H9 (cell line): Measurements from ENCODE around the gene MGAT4A. TPM values are rescaled to one million over a fixed set of nuclear protein-coding genes. Genes with fewer than 3 reads are reported as not detected.

Source experiments
- DNase-seq: peaks from one replicate; pipeline ENCODE4 v3.0.0-alpha.2; 2017
- H2AFZ ChIP-seq: one replicate; pipeline ENCODE4 v1.6.1; 2013; ENCODE audit warnings: mild to moderate bottlenecking, low read length, control low read depth, moderate library complexity
- H2AK5ac ChIP-seq: 2 replicates; pipeline ENCODE4 v1.6.1; 2013; ENCODE audit warnings: low read length, control low read depth, mixed read lengths; ENCODE audit not compliant: insufficient read length
- H2BK120ac ChIP-seq: one replicate; pipeline ENCODE4 v1.6.1; 2013; ENCODE audit warnings: low read depth, mild to moderate bottlenecking, low read length, control low read depth, inconsistent platforms; ENCODE audit not compliant: poor library complexity, severe bottlenecking
- H2BK12ac ChIP-seq: 2 replicates; pipeline ENCODE4 v1.6.1; 2013; ENCODE audit warnings: low read length, control low read depth, mixed read lengths, low read depth; ENCODE audit not compliant: insufficient read length
- H2BK15ac ChIP-seq: 2 replicates; pipeline ENCODE4 v1.6.1; 2013; ENCODE audit warnings: low read depth, low read length, control low read depth
- H2BK20ac ChIP-seq: one replicate; pipeline ENCODE4 v1.6.1; 2013; ENCODE audit warnings: low read depth, mild to moderate bottlenecking, low read length, control low read depth, inconsistent platforms; ENCODE audit not compliant: poor library complexity, severe bottlenecking
- H2BK5ac ChIP-seq: 2 replicates; pipeline ENCODE4 v1.6.1; 2013; ENCODE audit warnings: low read length, control low read depth, mixed read lengths; ENCODE audit not compliant: insufficient read length
- H3K14ac ChIP-seq: 2 replicates; pipeline ENCODE4 v1.6.1; 2013; ENCODE audit warnings: low read length, control low read depth; ENCODE audit not compliant: insufficient read depth
- H3K18ac ChIP-seq: 2 replicates; pipeline ENCODE4 v1.6.1; 2013; ENCODE audit warnings: low read depth, mild to moderate bottlenecking, mixed read lengths, low read length, control low read depth; ENCODE audit not compliant: insufficient read length
- H3K23ac ChIP-seq: 2 replicates; pipeline ENCODE4 v1.6.1; 2013; ENCODE audit warnings: low read length, control low read depth, mixed read lengths, low read depth; ENCODE audit not compliant: insufficient read length
- H3K23me2 ChIP-seq: 2 replicates; pipeline ENCODE4 v1.6.1; 2013; ENCODE audit warnings: low read depth, mild to moderate bottlenecking, mixed read lengths, low read length, control low read depth; ENCODE audit not compliant: insufficient read length, poor library complexity, severe bottlenecking
- H3K27ac ChIP-seq: 2 replicates; pipeline ENCODE4 v1.5.1; 2013; ENCODE audit warnings: low read length, control low read depth, mixed read lengths, low read depth; ENCODE audit not compliant: insufficient read length
- H3K27me3 ChIP-seq: 2 replicates; pipeline ENCODE4 v1.6.1; 2013; ENCODE audit warnings: low read length, control low read depth, inconsistent platforms; ENCODE audit not compliant: insufficient read depth
- H3K4ac ChIP-seq: 2 replicates; pipeline ENCODE4 v1.6.1; 2013; ENCODE audit warnings: low read depth, mild to moderate bottlenecking, control low read depth, inconsistent platforms, low read length, moderate library complexity
- H3K4me1 ChIP-seq: 2 replicates; pipeline ENCODE4 v1.6.1; 2013; ENCODE audit warnings: low read length, control low read depth, inconsistent platforms; ENCODE audit not compliant: insufficient read depth
- H3K4me2 ChIP-seq: 2 replicates; pipeline ENCODE4 v1.6.1; 2013; ENCODE audit warnings: low read length, control low read depth, mixed read lengths; ENCODE audit not compliant: insufficient read length, insufficient read depth
- H3K56ac ChIP-seq: 2 replicates; pipeline ENCODE4 v1.6.1; 2013; ENCODE audit warnings: low read depth, mild to moderate bottlenecking, mixed read lengths, low read length, control low read depth; ENCODE audit not compliant: insufficient read length
- H3K79me1 ChIP-seq: 2 replicates; pipeline ENCODE4 v1.6.1; 2013; ENCODE audit warnings: low read depth, mild to moderate bottlenecking, moderate library complexity, low read length, control low read depth, inconsistent platforms; ENCODE audit not compliant: insufficient read depth, poor library complexity, severe bottlenecking
- H3K79me2 ChIP-seq: 2 replicates; pipeline ENCODE4 v1.6.1; 2013; ENCODE audit warnings: low read length, control low read depth, inconsistent platforms; ENCODE audit not compliant: insufficient read depth
- H3K9ac ChIP-seq: 2 replicates; pipeline ENCODE4 v1.6.1; 2013; ENCODE audit warnings: low read length, control low read depth, mixed read lengths; ENCODE audit not compliant: insufficient read length; ENCODE audit errors: extremely low read depth
- H3K9me3 ChIP-seq: one replicate; pipeline ENCODE4 v1.6.1; 2013; ENCODE audit warnings: low read depth, low read length, inconsistent platforms; ENCODE audit not compliant: control insufficient read depth
- H3T11ph ChIP-seq: one replicate; pipeline ENCODE4 v1.6.1; 2013; ENCODE audit warnings: mild to moderate bottlenecking, low read length, control low read depth, inconsistent platforms
- H4K20me1 ChIP-seq: one replicate; pipeline ENCODE4 v1.6.1; 2013; ENCODE audit not compliant: control insufficient read depth, insufficient read length, insufficient read depth
- H4K5ac ChIP-seq: 2 replicates; pipeline ENCODE4 v1.6.1; 2013; ENCODE audit warnings: low read depth, mild to moderate bottlenecking, mixed read lengths, low read length, control low read depth; ENCODE audit not compliant: insufficient read length
- H4K8ac ChIP-seq: replicated peaks from 2 replicates; pipeline ENCODE4 v1.6.1; 2013; ENCODE audit warnings: low read length, control low read depth, mixed read lengths, low read depth; ENCODE audit not compliant: insufficient read length
- H4K91ac ChIP-seq: 2 replicates; pipeline ENCODE4 v1.6.1; 2013; ENCODE audit warnings: low read depth, mild to moderate bottlenecking, moderate library complexity, mixed read lengths, low read length, control low read depth; ENCODE audit not compliant: insufficient read length
- H3K27ac Mint-ChIP-seq, 3 experiments: 2 replicates in 2 of 3; 3 replicates in 1 of 3; pipeline ENCODE4 v1.8.0; 2020 to 2021; ENCODE audit warnings: mixed read lengths in 3 of 3, mild to moderate bottlenecking in 1 of 3, moderate library complexity in 1 of 3
- H3K27me3 Mint-ChIP-seq: 2 replicates; pipeline ENCODE4 v1.8.0; 2021; ENCODE audit warnings: low read depth, mild to moderate bottlenecking, moderate library complexity, mixed read lengths
- H3K36me3 Mint-ChIP-seq, 3 experiments: 2 replicates in 2 of 3; 3 replicates in 1 of 3; pipeline ENCODE4 v1.8.0; 2020 to 2021; ENCODE audit warnings: low read depth in 3 of 3, mixed read lengths in 3 of 3; ENCODE audit not compliant: insufficient read depth in 1 of 3
- H3K4me1 Mint-ChIP-seq, 2 experiments: 2 replicates each; pipeline ENCODE4 v1.8.0; 2020; ENCODE audit warnings: mixed read lengths in 2 of 2
- H3K4me3 Mint-ChIP-seq, 2 experiments: 2 replicates in 1 of 2; 3 replicates in 1 of 2; pipeline ENCODE4 v1.8.0; 2020 to 2021; ENCODE audit warnings: mild to moderate bottlenecking in 2 of 2, mixed read lengths in 2 of 2, moderate library complexity in 1 of 2
- H3K9me3 Mint-ChIP-seq, 2 experiments: 2 replicates in 1 of 2; 3 replicates in 1 of 2; pipeline ENCODE4 v1.8.0; 2020; ENCODE audit warnings: mild to moderate bottlenecking in 2 of 2, mixed read lengths in 2 of 2, moderate library complexity in 1 of 2
- WGBS: extraction: QIAGEN DNeasy Blood & Tissue Kit; methylation state at CpG from one replicate; pipeline ENCODE4 v1.1.7; 2013; ENCODE audit warnings: missing lambda C conversion rate, low lambda C conversion rate, mixed read lengths; ENCODE audit not compliant: insufficient read length; ENCODE audit errors: extremely low coverage; 5-methylcytosine and 5-hydroxymethylcytosine counted together
- total RNA-seq: library from RNA; stranded (reverse); gene quantifications from 2 replicates; pipeline ENCODE4 v1.2.1, GENCODE V29; 2021
- TF ChIP-seq, protein P1 (sequence below): fragments of 200-600 bp; sonication (generic); conservative IDR thresholded peaks from 3 replicates; pipeline ENCODE4 v1.8.0; 2021; ENCODE audit warnings: antibody characterized with exemption, mild to moderate bottlenecking

The MGAT4A gene
- total RNA-seq, 1 experiment from 2014 or later: 3.5 TPM

DNA sequence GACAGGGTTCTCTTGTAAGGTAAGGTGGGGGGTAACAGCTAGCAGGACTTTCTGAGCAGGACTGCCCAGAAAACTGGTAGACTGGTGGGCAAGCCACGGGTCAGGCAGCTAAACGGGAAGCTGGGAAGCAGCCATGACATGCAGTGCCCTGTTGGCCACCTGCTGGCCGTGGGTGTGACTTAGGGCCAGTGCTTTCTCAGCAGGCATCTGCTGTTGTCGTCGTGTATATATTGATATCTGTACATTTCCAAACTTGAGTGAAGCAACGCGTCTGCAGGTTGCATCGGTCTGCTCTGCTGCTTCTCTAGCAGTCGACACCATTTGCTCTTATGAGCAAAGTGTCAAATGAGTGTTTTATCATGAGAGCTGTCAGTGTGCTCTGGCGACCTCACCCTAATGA is 153.6 kb downstream of the MGAT4A start:
- no peak overlapping the region for H3K14ac ChIP-seq
- no CpG with 5 or more reads among the region's 10 CpGs for WGBS
- H3K18ac ChIP-seq: no peak overlapping the region
- no peaks in the 10 kb centered on the region for H3K4me1 ChIP-seq
- no peak overlapping the region for H4K91ac ChIP-seq
- no peak overlapping the region for H3K27ac ChIP-seq
- no peaks in the 10 kb centered on the region for H3K9me3 ChIP-seq
- no peak overlapping the region for H2BK5ac ChIP-seq
- Mint-ChIP-seq H3K4me3 (no peak overlapping the region), H3K9me3 (no peaks in the 10 kb centered on the region), H3K27me3 (no peaks in the 10 kb centered on the region), H3K4me1 (no peaks in the 10 kb centered on the region), H3K36me3 (peaks cover 2 to 64% (median 37%) of the 10 kb centered on the region in 3 experiments; a peak in 6 of 7 replicates), H3K27ac (no peak overlapping the region)
- H4K5ac ChIP-seq: no peak overlapping the region
- H3T11ph ChIP-seq: no peak overlapping the region
- TF ChIP-seq, protein P1, sequence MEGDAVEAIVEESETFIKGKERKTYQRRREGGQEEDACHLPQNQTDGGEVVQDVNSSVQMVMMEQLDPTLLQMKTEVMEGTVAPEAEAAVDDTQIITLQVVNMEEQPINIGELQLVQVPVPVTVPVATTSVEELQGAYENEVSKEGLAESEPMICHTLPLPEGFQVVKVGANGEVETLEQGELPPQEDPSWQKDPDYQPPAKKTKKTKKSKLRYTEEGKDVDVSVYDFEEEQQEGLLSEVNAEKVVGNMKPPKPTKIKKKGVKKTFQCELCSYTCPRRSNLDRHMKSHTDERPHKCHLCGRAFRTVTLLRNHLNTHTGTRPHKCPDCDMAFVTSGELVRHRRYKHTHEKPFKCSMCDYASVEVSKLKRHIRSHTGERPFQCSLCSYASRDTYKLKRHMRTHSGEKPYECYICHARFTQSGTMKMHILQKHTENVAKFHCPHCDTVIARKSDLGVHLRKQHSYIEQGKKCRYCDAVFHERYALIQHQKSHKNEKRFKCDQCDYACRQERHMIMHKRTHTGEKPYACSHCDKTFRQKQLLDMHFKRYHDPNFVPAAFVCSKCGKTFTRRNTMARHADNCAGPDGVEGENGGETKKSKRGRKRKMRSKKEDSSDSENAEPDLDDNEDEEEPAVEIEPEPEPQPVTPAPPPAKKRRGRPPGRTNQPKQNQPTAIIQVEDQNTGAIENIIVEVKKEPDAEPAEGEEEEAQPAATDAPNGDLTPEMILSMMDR: no peak
- no peak overlapping the region for H4K8ac ChIP-seq
- H3K23me2 ChIP-seq: no peaks in the 10 kb centered on the region
- H3K79me2 ChIP-seq: no peaks in the 10 kb centered on the region
- H2BK15ac ChIP-seq: no peak overlapping the region
- no peak overlapping the region for H2AFZ ChIP-seq
- no peaks in the 10 kb centered on the region for H4K20me1 ChIP-seq
- H3K79me1 ChIP-seq: no peaks in the 10 kb centered on the region
- H3K4ac ChIP-seq: no peak overlapping the region
- H3K27me3 ChIP-seq: no peaks in the 10 kb centered on the region
- no peak overlapping the region for H2BK20ac ChIP-seq
- no peak for DNase-seq
- no peak overlapping the region for H3K4me2 ChIP-seq
- H3K9ac ChIP-seq: no peak overlapping the region
- no peak overlapping the region for H3K23ac ChIP-seq
- H2BK12ac ChIP-seq: no peak overlapping the region
- no peak overlapping the region for H3K56ac ChIP-seq
- no peak overlapping the region for H2BK120ac ChIP-seq
- no peak overlapping the region for H2AK5ac ChIP-seq
